ENCODE results near the gene RTP3.
"Not testable (repeated sequence)": the region's sequence is repeated elsewhere in the genome, so short reads cannot be mapped to it uniquely, and the experiment has no call there.

The RTP3 gene

GRCh38 chr3:46491089-46492070, 6.4 kb upstream of the RTP3 start:
- no peak for DNase-seq

GRCh38 chr3:46492890-46493547, 4.8 kb upstream of the RTP3 start:
- no peak for DNase-seq

GRCh38 chr3:46494491-46494890, 3.3 kb upstream of the RTP3 start:
- not testable (repeated sequence) for DNase-seq

GRCh38 chr3:46495901-46496456, 1.8 kb upstream of the RTP3 start:
- DNase-seq: no peak

- peak; percentile 86 for DNase-seq
Observed at GRCh38 chr3:46496746-46497555, 825 bp upstream of the RTP3 start.

- no peak for DNase-seq
Observed at GRCh38 chr3:46498916-46499519, 1.2 kb downstream of the RTP3 start.

- no peak for DNase-seq
Observed at GRCh38 chr3:46500656-46501635, 3.2 kb downstream of the RTP3 start.

- no peak for DNase-seq
Observed at GRCh38 chr3:46501702-46502101, 3.9 kb downstream of the RTP3 start.

GRCh38 chr3:46503200-46503874, 5.6 kb downstream of the RTP3 start:
- DNase-seq: no peak

- peak; percentile 26 for DNase-seq
Observed at GRCh38 chr3:46504789-46505188, 7.0 kb downstream of the RTP3 start.

GRCh38 chr3:46505953-46506352, 8.2 kb downstream of the RTP3 start:
- no peak for DNase-seq

- DNase-seq: no peak
Observed at GRCh38 chr3:46506526-46506925, 8.8 kb downstream of the RTP3 start.

- DNase-seq: no peak
Observed at GRCh38 chr3:46508850-46509591, 11.2 kb downstream of the RTP3 start.

GRCh38 chr3:46509661-46510187, 11.9 kb downstream of the RTP3 start:
- no peak for DNase-seq

- no peak for DNase-seq
Observed at GRCh38 chr3:46512191-46512749, 14.5 kb downstream of the RTP3 start.

GRCh38 chr3:46516521-46516920, 18.7 kb downstream of the RTP3 start:
- DNase-seq: no peak

- no peak for DNase-seq
Observed at GRCh38 chr3:46517016-46517783, 19.4 kb downstream of the RTP3 start.

- DNase-seq: no peak
Observed at GRCh38 chr3:46517784-46518181, 20.0 kb downstream of the RTP3 start.
